ENCODE data around the gene CCDC51. TPM values are rescaled to one million over a fixed set of nuclear protein-coding genes. Genes with fewer than 3 reads are reported as not detected.
A peak's percentile ranks its signal among the peaks of the same experiment; 100 is the strongest.

The CCDC51 gene
- total RNA-seq, 1 donor from 2014 or later: 55.3 TPM

- peak within 1 kb of the TSS; percentile 66 for H3K4me3 ChIP-seq (ENCODE audit: low read depth, low read length)
- H3K36me3 ChIP-seq (ENCODE audit: control insufficient read depth, insufficient read depth, low read length): no peaks in the 10 kb centered on the region
- H3K27me3 ChIP-seq (ENCODE audit: control insufficient read depth, insufficient read depth, low read length): no peaks in the 10 kb centered on the region
- TF ChIP-seq, protein P1, sequence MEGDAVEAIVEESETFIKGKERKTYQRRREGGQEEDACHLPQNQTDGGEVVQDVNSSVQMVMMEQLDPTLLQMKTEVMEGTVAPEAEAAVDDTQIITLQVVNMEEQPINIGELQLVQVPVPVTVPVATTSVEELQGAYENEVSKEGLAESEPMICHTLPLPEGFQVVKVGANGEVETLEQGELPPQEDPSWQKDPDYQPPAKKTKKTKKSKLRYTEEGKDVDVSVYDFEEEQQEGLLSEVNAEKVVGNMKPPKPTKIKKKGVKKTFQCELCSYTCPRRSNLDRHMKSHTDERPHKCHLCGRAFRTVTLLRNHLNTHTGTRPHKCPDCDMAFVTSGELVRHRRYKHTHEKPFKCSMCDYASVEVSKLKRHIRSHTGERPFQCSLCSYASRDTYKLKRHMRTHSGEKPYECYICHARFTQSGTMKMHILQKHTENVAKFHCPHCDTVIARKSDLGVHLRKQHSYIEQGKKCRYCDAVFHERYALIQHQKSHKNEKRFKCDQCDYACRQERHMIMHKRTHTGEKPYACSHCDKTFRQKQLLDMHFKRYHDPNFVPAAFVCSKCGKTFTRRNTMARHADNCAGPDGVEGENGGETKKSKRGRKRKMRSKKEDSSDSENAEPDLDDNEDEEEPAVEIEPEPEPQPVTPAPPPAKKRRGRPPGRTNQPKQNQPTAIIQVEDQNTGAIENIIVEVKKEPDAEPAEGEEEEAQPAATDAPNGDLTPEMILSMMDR (IDR thresholded peaks at IDR 0.05; ENCODE audit: insufficient read depth, low read length, severe bottlenecking): no peak
- FAIRE-seq (no peak), DNase-seq (ENCODE audit: low read depth) (peak; percentile 91)
These were observed 9.8 kb downstream of the CCDC51 start, which contains the start of gene PLXNB1 for GRCh38 chr3:48429960-48430707. Gene PLXNB1, minus strand, starts transcription at chr3:48430086. Its CDS starts 5,475 bp downstream, at chr3:48424611.

GRCh38 chr3:48429317-48429959, 10.5 kb downstream of the CCDC51 start:
- no peaks in the 10 kb centered on the region for H3K27me3 ChIP-seq (ENCODE audit: control insufficient read depth, insufficient read depth, low read length)
- FAIRE-seq (no peak), DNase-seq (ENCODE audit: low read depth) (peak; percentile 38)
- H3K36me3 ChIP-seq (ENCODE audit: control insufficient read depth, insufficient read depth, low read length): peaks cover 2% of the 10 kb centered on the region
- TF ChIP-seq, protein P1 (IDR thresholded peaks at IDR 0.05; ENCODE audit: insufficient read depth, low read length, severe bottlenecking): no peak
- peak overlapping the region; percentile 66 for H3K4me3 ChIP-seq (ENCODE audit: low read depth, low read length)

DNA sequence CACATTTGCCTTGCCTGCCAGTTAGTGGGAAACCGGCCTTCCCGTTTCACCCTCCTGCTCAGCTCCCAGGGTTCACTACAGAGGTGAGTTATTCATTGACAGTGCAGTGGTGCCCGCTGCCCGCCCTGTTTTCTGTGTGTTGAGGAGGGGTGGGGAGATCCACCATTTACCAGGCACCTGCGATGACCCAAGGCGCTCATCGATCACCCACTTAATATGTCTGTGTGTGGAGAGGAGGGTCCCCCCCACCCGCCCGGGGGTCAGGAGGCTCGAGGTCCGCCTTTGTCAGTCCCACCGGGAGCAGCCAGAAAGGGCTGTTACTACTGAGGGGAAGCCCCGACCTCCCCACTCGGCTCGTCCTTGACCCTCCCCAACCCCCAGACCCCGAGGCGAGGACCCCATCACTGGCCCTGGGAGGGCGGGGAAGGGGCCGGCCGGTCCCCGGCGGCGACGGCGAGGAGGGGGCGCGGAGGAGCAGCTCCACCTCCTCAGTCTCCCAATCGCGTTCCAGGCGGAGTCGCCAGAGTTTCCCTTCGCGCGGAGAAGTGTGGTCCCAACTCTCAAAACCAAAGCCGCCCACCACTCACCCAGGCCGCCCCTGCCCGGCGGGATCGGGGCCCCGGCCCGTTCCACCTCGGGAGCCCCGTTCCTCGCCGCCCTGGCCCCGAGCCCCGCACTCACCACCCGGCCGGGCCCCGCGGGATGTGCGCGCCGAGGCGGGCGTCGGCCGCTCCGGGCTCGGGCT, 11.2 kb downstream of the CCDC51 start:
- TF ChIP-seq, protein P1 (IDR thresholded peaks at IDR 0.05; ENCODE audit: insufficient read depth, low read length, severe bottlenecking): no peak
- Histone ChIP-seq H3K27me3 (ENCODE audit: control insufficient read depth, insufficient read depth, low read length) (no peaks in the 10 kb centered on the region), H3K4me3 (ENCODE audit: low read depth, low read length) (peak overlapping the region; percentile 66), H3K36me3 (ENCODE audit: control insufficient read depth, insufficient read depth, low read length) (peaks cover 9% of the 10 kb centered on the region)
- DNase-seq (ENCODE audit: low read depth) (no peak), FAIRE-seq (no peak)

DNA sequence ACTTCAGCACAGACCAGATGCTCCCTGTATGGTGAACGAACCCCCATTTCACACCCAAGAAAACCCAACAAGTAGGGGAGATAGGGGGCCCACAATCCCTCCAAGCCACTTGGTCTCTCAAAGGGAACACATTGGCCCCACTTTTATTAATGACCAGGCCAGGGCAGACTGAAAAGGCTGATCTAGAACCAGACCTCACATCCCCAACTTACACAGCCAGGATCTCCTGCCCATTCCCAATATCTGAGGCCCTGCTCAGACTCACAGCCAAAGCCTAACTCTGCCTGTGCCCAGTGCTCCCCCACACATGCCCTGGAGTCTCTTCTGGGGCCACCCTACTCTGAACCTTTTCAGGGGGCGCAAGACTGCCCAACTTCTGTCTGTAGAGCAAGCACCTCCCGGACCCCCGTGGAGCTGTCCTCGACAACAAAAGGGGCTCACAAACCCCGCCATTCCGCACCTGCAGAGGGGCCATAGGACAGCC, 11.8 kb downstream of the CCDC51 start:
- Histone ChIP-seq H3K4me3 (ENCODE audit: low read depth, low read length) (peak overlapping the region; percentile 66), H3K27me3 (ENCODE audit: control insufficient read depth, insufficient read depth, low read length) (no peaks in the 10 kb centered on the region), H3K36me3 (ENCODE audit: control insufficient read depth, insufficient read depth, low read length) (peaks cover 14% of the 10 kb centered on the region)
- TF ChIP-seq, protein P1 (IDR thresholded peaks at IDR 0.05; ENCODE audit: insufficient read depth, low read length, severe bottlenecking): no peak
- DNase-seq (ENCODE audit: low read depth): no peak
- FAIRE-seq: no peak

- Histone ChIP-seq H3K27me3 (ENCODE audit: control insufficient read depth, insufficient read depth, low read length) (no peaks in the 10 kb centered on the region), H3K36me3 (ENCODE audit: control insufficient read depth, insufficient read depth, low read length) (peaks cover 17% of the 10 kb centered on the region), H3K4me3 (ENCODE audit: low read depth, low read length) (peak overlapping the region; percentile 66)
- FAIRE-seq: no peak
- DNase-seq (ENCODE audit: low read depth): no peak
- TF ChIP-seq, protein P1 (IDR thresholded peaks at IDR 0.05; ENCODE audit: insufficient read depth, low read length, severe bottlenecking): no peak
These were observed 12.3 kb downstream of the CCDC51 start for GRCh38 chr3:48427630-48427962.
